ENCODE data around the gene RBMY1J.
"Not testable (repeated sequence)": the region's sequence is repeated elsewhere in the genome, so short reads cannot be mapped to it uniquely, and the experiment has no call there.

Gene RBMY1J

GRCh38 chrY:22403110-22403509 is at the start of gene RBMY1J:
TSS of gene RBMY1J (plus strand) at chrY:22403410. CDS start at chrY:22405448, 2,038 bp downstream.
- DNase-seq (ENCODE audit: low spot score): not testable (repeated sequence)

GRCh38 chrY:22367416-22367815 is 35.8 kb upstream of the RBMY1J start:
- no peak for DNase-seq (ENCODE audit: low spot score)

GRCh38 chrY:22370623-22371022 is 32.6 kb upstream of the RBMY1J start:
- no peak for DNase-seq (ENCODE audit: low spot score)

- DNase-seq (ENCODE audit: low spot score): no peak
Measured at GRCh38 chrY:22373494-22373893, 29.7 kb upstream of the RBMY1J start.

GRCh38 chrY:22444718-22445396 is 41.6 kb downstream of the RBMY1J start:
- not testable (repeated sequence) for DNase-seq (ENCODE audit: low spot score)

GRCh38 chrY:22455522-22455921 is 52.3 kb downstream of the RBMY1J start:
- not testable (repeated sequence) for DNase-seq (ENCODE audit: low spot score)

- DNase-seq (ENCODE audit: low spot score): not testable (repeated sequence)
Measured at GRCh38 chrY:22461962-22462361, 58.8 kb downstream of the RBMY1J start.

Data from AG08396 (cell line).